ENCODE data around the gene CCDC171. TPM values are rescaled to one million over a fixed set of nuclear protein-coding genes. Genes with fewer than 3 reads are reported as not detected.

CCDC171 gene
- total RNA-seq, 6 experiments from 2014 or later = 0.42 to 0.80 (median 0.45) TPM

- no peak overlapping the region for H3K4me3 ChIP-seq
- DNase-seq (no peak), ATAC-seq (no peak)
- H3K9me3 ChIP-seq = no peaks in the 10 kb centered on the region
- H3K27ac ChIP-seq = no peak overlapping the region
- H3K27me3 ChIP-seq = no peaks in the 10 kb centered on the region
- H3K4me1 ChIP-seq = no peaks in the 10 kb centered on the region
- no peaks in the 10 kb centered on the region for H3K36me3 ChIP-seq
- TF ChIP-seq CTCF (IDR thresholded peaks at IDR 0.05) = no peak
- TF ChIP-seq POLR2A (IDR thresholded peaks at IDR 0.05) = no peak
- intact Hi-C loops (cut with DNase I) = no loop called here
Measured at GRCh38 chr9:15856591-15856990, 303.7 kb downstream of the CCDC171 start.

GRCh38 chr9:15867334-15867733, 314.5 kb downstream of the CCDC171 start:
- no peak overlapping the region for H3K27ac ChIP-seq
- no peaks in the 10 kb centered on the region for H3K27me3 ChIP-seq
- no peak for TF ChIP-seq CTCF (IDR thresholded peaks at IDR 0.05)
- TF ChIP-seq POLR2A (IDR thresholded peaks at IDR 0.05) = no peak
- intact Hi-C loops (cut with DNase I) = no loop called here
- DNase-seq (no peak), ATAC-seq (no peak)
- no peak overlapping the region for H3K4me3 ChIP-seq
- no peaks in the 10 kb centered on the region for H3K9me3 ChIP-seq
- WGBS (ENCODE audit: insufficient coverage, low coverage, low lambda C conversion rate, missing lambda C conversion rate) = 84% methylated on average over 2 of the region's 2 CpGs
- H3K4me1 ChIP-seq = no peaks in the 10 kb centered on the region
- H3K36me3 ChIP-seq = no peaks in the 10 kb centered on the region

- TF ChIP-seq CTCF (IDR thresholded peaks at IDR 0.05) (no peak), POLR2A (IDR thresholded peaks at IDR 0.05) (no peak)
- Histone ChIP-seq H3K36me3 (no peaks in the 10 kb centered on the region), H3K4me1 (no peaks in the 10 kb centered on the region), H3K9me3 (no peaks in the 10 kb centered on the region), H3K4me3 (no peak overlapping the region), H3K27ac (no peak overlapping the region), H3K27me3 (no peaks in the 10 kb centered on the region)
- DNase-seq (no peak), ATAC-seq (no peak)
- intact Hi-C loops (cut with DNase I) = no loop called here
Measured at GRCh38 chr9:15867988-15868387, 315.1 kb downstream of the CCDC171 start.

- DNase-seq (no peak), ATAC-seq (peak; percentile 55 to 75 (median 68))
- 2% methylated on average over 2 of the region's 2 CpGs for WGBS (ENCODE audit: insufficient coverage, low coverage, low lambda C conversion rate, missing lambda C conversion rate)
- H3K27ac ChIP-seq = no peak overlapping the region
- H3K27me3 ChIP-seq = no peaks in the 10 kb centered on the region
- no peaks in the 10 kb centered on the region for H3K36me3 ChIP-seq
- no peaks in the 10 kb centered on the region for H3K9me3 ChIP-seq
- H3K4me1 ChIP-seq = no peaks in the 10 kb centered on the region
- no peak for TF ChIP-seq POLR2A (IDR thresholded peaks at IDR 0.05)
- TF ChIP-seq CTCF (IDR thresholded peaks at IDR 0.05) = peak; percentile 65 to 77 (median 71)
- no peak overlapping the region for H3K4me3 ChIP-seq
- intact Hi-C loops (cut with DNase I) = loop anchor here in 1 of 2 donors (10.0 kb wide), 1 partner anchor 261 kb away; no protein-coding TSS in a partner anchor
Measured at GRCh38 chr9:15873573-15874177, 320.8 kb downstream of the CCDC171 start.

GRCh38 chr9:15882328-15882727, 329.5 kb downstream of the CCDC171 start:
- no peak for TF ChIP-seq CTCF (IDR thresholded peaks at IDR 0.05)

More at GRCh38 chr9:15882328-15882727, 329.5 kb downstream of the CCDC171 start:
- 80% methylated on average over 4 of the region's 4 CpGs for WGBS (ENCODE audit: insufficient coverage, low coverage, low lambda C conversion rate, missing lambda C conversion rate)
- Histone ChIP-seq H3K36me3 (no peaks in the 10 kb centered on the region), H3K27ac (no peak overlapping the region), H3K4me3 (no peak overlapping the region), H3K9me3 (no peaks in the 10 kb centered on the region), H3K4me1 (no peaks in the 10 kb centered on the region), H3K27me3 (no peaks in the 10 kb centered on the region)
- ATAC-seq = no peak
- DNase-seq = no peak
- intact Hi-C loops (cut with DNase I) = no loop called here

Measured in right lobe of liver (tissue), 6 donors.